Neural progenitor cell (in vitro differentiated cells): ENCODE results near the gene SHOC1. TPM values are rescaled to one million over a fixed set of nuclear protein-coding genes. Genes with fewer than 3 reads are reported as not detected.
"Not testable (repeated sequence)": the region's sequence is repeated elsewhere in the genome, so short reads cannot be mapped to it uniquely, and the experiment has no call there.

Experiments
- DNase-seq: peaks from one replicate; pipeline ENCODE4 v3.0.0-alpha.2; 2016; ENCODE audit warnings: low spot score
- H2AFZ ChIP-seq: fragments of 200-600 bp; sonication (generic); replicated peaks from 2 replicates; pipeline ENCODE4 v1.6.1; 2016; ENCODE audit warnings: antibody characterized with exemption
- H3F3A ChIP-seq: fragments of 200-600 bp; sonication (generic); 2 replicates; pipeline ENCODE4 v1.6.1; 2016; ENCODE audit warnings: antibody characterized with exemption, low read depth
- H3K27ac ChIP-seq: fragments of 200-600 bp; sonication (generic); 2 replicates; pipeline ENCODE4 v1.5.1; 2016; ENCODE audit warnings: mild to moderate bottlenecking
- H3K27me3 ChIP-seq: fragments of 200-600 bp; sonication (generic); 2 replicates; pipeline ENCODE4 v1.6.1; 2016; ENCODE audit warnings: mild to moderate bottlenecking, moderate library complexity
- H3K36me3 ChIP-seq: fragments of 200-600 bp; sonication (generic); 2 replicates; pipeline ENCODE4 v1.5.1; 2016
- H3K4me1 ChIP-seq: fragments of 200-600 bp; sonication (generic); 2 replicates; pipeline ENCODE4 v1.6.1; 2016; ENCODE audit warnings: mixed run types
- H3K4me2 ChIP-seq: fragments of 200-600 bp; sonication (generic); 2 replicates; pipeline ENCODE4 v1.6.1; 2016
- H3K4me3 ChIP-seq: fragments of 200-600 bp; sonication (generic); 2 replicates; pipeline ENCODE4 v1.5.1; 2016
- H3K79me2 ChIP-seq: fragments of 200-600 bp; sonication (generic); 2 replicates; pipeline ENCODE4 v1.6.1; 2016; ENCODE audit warnings: low read depth
- H3K9ac ChIP-seq: fragments of 200-600 bp; sonication (generic); 2 replicates; pipeline ENCODE4 v1.6.1; 2016
- H3K9me3 ChIP-seq: fragments of 200-600 bp; sonication (generic); 2 replicates; pipeline ENCODE4 v1.5.1; 2016; ENCODE audit warnings: low read depth
- H4K20me1 ChIP-seq: fragments of 200-600 bp; sonication (generic); 2 replicates; pipeline ENCODE4 v1.6.1; 2016; ENCODE audit warnings: low read depth
- H3K27ac Mint-ChIP-seq: 3 replicates; pipeline ENCODE4 v1.8.0; 2021; ENCODE audit warnings: mixed read lengths
- H3K27me3 Mint-ChIP-seq: 2 replicates; pipeline ENCODE4 v1.8.0; 2022; ENCODE audit warnings: low read depth, mild to moderate bottlenecking, inconsistent platforms, moderate library complexity, mixed read lengths; ENCODE audit not compliant: insufficient read depth
- H3K36me3 Mint-ChIP-seq: 3 replicates; pipeline ENCODE4 v1.8.0; 2021; ENCODE audit warnings: mixed read lengths
- H3K4me1 Mint-ChIP-seq: 3 replicates; pipeline ENCODE4 v1.8.0; 2021; ENCODE audit warnings: mixed read lengths
- H3K4me3 Mint-ChIP-seq: 3 replicates; pipeline ENCODE4 v1.8.0; 2021; ENCODE audit warnings: mild to moderate bottlenecking, moderate library complexity, mixed read lengths
- H3K9me3 Mint-ChIP-seq: 3 replicates; pipeline ENCODE4 v1.8.0; 2020; ENCODE audit warnings: mixed read lengths
- EZH2 ChIP-seq: fragments of 200-600 bp; sonication (generic); IDR thresholded peaks from 2 replicates; pipeline ENCODE4 v1.6.1; 2017; ENCODE audit warnings: antibody characterized with exemption, mild to moderate bottlenecking, moderate library complexity
- EZH2phosphoT487 ChIP-seq: fragments of 200-600 bp; sonication (generic); IDR thresholded peaks from 2 replicates; pipeline ENCODE4 v1.6.1; 2017; ENCODE audit warnings: antibody characterized with exemption
- total RNA-seq: library from RNA; depleted of rRNA; stranded (reverse); fragments of >200 nt; gene quantifications from 2 replicates; pipeline ENCODE4 v1.2.3, GENCODE V29; 2015; ENCODE audit warnings: low replicate concordance
- TF ChIP-seq, protein P1 (sequence below): fragments of 200-600 bp; sonication (generic); IDR thresholded peaks from 2 replicates; pipeline ENCODE4 v1.5.1; 2017; ENCODE audit warnings: antibody characterized with exemption, mild to moderate bottlenecking

SHOC1 gene
- total RNA-seq, 1 donor from 2014 or later: not detected

DNA sequence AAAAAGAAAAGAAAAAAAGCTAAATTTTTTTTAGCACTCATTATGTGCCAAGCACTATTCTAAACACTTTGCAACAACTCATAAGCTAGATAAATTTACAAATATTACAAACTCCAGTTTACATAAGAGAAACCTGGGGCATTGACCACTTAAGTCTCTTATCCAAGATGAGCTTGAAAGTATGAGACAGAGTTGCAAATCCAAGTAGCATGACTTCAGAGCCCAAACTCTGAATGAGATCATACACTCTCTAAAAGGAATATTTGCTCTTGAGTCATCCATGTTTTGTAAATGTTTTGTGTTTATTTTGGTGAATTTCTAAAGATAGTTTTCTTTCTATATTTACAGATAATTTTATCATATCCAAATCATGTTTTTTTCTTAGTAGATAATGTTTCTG, 4.0 kb upstream of the SHOC1 start:
- DNase-seq: no peak
- Mint-ChIP-seq H3K27me3 (no peaks in the 10 kb centered on the region), H3K9me3 (no peaks in the 10 kb centered on the region), H3K4me1 (no peaks in the 10 kb centered on the region), H3K36me3 (no peaks in the 10 kb centered on the region), H3K27ac (no peak overlapping the region), H3K4me3 (no peak overlapping the region)
- H2AFZ ChIP-seq: no peak overlapping the region
- H3F3A ChIP-seq: no peaks in the 10 kb centered on the region
- H3K27me3 ChIP-seq: no peaks in the 10 kb centered on the region
- H3K4me2 ChIP-seq: no peak overlapping the region
- no peak overlapping the region for H3K9ac ChIP-seq
- H3K79me2 ChIP-seq: no peaks in the 10 kb centered on the region
- H3K27ac ChIP-seq: no peak overlapping the region
- H4K20me1 ChIP-seq: no peaks in the 10 kb centered on the region
- no peaks in the 10 kb centered on the region for H3K36me3 ChIP-seq
- no peaks in the 10 kb centered on the region for H3K9me3 ChIP-seq
- TF ChIP-seq EZH2phosphoT487 (no peak), EZH2 (no peak)
- TF ChIP-seq, protein P1, sequence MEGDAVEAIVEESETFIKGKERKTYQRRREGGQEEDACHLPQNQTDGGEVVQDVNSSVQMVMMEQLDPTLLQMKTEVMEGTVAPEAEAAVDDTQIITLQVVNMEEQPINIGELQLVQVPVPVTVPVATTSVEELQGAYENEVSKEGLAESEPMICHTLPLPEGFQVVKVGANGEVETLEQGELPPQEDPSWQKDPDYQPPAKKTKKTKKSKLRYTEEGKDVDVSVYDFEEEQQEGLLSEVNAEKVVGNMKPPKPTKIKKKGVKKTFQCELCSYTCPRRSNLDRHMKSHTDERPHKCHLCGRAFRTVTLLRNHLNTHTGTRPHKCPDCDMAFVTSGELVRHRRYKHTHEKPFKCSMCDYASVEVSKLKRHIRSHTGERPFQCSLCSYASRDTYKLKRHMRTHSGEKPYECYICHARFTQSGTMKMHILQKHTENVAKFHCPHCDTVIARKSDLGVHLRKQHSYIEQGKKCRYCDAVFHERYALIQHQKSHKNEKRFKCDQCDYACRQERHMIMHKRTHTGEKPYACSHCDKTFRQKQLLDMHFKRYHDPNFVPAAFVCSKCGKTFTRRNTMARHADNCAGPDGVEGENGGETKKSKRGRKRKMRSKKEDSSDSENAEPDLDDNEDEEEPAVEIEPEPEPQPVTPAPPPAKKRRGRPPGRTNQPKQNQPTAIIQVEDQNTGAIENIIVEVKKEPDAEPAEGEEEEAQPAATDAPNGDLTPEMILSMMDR: no peak
- H3K4me1 ChIP-seq: no peaks in the 10 kb centered on the region
- no peak overlapping the region for H3K4me3 ChIP-seq

DNA sequence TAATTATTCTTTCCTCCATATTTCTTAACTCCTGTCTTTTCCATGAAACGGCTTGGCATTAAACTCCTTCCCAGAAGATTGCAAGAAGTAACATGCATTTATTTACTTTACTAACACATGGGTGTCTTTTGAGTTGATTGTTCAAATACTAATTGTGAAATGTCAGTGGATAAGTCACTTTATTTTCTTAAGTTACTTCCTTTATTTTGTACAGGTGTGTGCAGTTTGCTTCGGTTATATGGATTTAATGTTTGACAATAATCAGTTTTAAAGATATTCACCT, 761 bp upstream of the SHOC1 start:
- H3K9me3 ChIP-seq: no peaks in the 10 kb centered on the region
- TF ChIP-seq EZH2phosphoT487 (no peak), EZH2 (no peak)
- TF ChIP-seq, protein P1: no peak
- H3K79me2 ChIP-seq: no peaks in the 10 kb centered on the region
- Mint-ChIP-seq H3K9me3 (no peaks in the 10 kb centered on the region), H3K27ac (no peak overlapping the region), H3K36me3 (no peaks in the 10 kb centered on the region), H3K4me3 (no peak overlapping the region), H3K4me1 (no peaks in the 10 kb centered on the region), H3K27me3 (no peaks in the 10 kb centered on the region)
- H3K4me2 ChIP-seq: no peak overlapping the region
- H2AFZ ChIP-seq: no peak overlapping the region
- no peaks in the 10 kb centered on the region for H3K27me3 ChIP-seq
- H3F3A ChIP-seq: no peaks in the 10 kb centered on the region
- H3K4me1 ChIP-seq: no peaks in the 10 kb centered on the region
- no peak for DNase-seq
- no peak overlapping the region for H3K4me3 ChIP-seq
- no peaks in the 10 kb centered on the region for H3K36me3 ChIP-seq
- H3K9ac ChIP-seq: no peak overlapping the region
- no peaks in the 10 kb centered on the region for H4K20me1 ChIP-seq
- H3K27ac ChIP-seq: no peak overlapping the region

DNA sequence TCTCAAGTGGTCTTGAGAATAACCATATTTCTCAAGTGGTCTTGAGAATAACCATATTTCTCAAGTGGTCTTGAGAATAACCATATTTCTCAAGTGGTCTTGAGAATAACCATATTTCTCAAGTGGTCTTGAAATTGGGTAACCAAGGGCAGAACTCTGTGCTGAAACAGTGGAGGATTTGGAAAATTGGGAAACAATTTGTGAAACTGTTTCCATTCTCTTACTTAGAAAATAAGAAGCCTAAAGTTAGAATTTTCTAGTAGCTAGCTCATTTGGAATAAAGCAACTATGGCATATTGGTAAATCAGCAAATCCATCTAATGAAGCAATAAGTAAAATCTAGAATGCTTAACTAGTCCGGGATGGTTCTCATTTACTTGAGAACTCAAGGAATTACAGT, 2.9 kb downstream of the SHOC1 start:
- H3F3A ChIP-seq, H2AFZ ChIP-seq, H3K27me3 Mint-ChIP-seq, H4K20me1 ChIP-seq, H3K36me3 ChIP-seq, H3K4me1 Mint-ChIP-seq, H3K4me3 Mint-ChIP-seq, H3K9me3 Mint-ChIP-seq, H3K4me1 ChIP-seq, H3K4me2 ChIP-seq, H3K27ac Mint-ChIP-seq, H3K79me2 ChIP-seq, DNase-seq, H3K9ac ChIP-seq, H3K27ac ChIP-seq, H3K9me3 ChIP-seq, H3K27me3 ChIP-seq, H3K4me3 ChIP-seq, H3K36me3 Mint-ChIP-seq: not testable (repeated sequence)

DNA sequence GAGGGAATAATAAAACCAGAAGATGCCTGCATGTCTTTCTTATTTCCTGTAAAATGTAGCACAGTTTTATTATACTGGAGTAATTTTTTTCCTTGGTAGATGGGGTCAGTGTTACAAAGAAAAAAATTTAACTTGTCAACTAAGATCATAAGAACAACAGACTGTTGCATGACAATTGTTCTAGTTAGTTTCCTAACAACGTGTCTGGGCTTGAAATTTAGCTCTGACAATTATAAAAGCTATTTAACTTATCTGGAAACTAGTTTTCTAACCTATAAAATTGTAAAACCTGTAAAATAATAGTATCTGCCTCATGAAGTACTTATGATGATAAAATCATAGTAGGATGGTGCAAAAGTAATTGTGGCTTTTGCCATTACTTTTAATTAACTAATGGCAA, 4.9 kb downstream of the SHOC1 start:
- H3K9ac ChIP-seq: no peak overlapping the region
- Mint-ChIP-seq H3K36me3 (peaks cover 2% of the 10 kb centered on the region), H3K9me3 (no peaks in the 10 kb centered on the region), H3K4me1 (no peaks in the 10 kb centered on the region), H3K27me3 (no peaks in the 10 kb centered on the region), H3K27ac (no peak overlapping the region), H3K4me3 (no peak overlapping the region)
- H4K20me1 ChIP-seq: no peaks in the 10 kb centered on the region
- no peaks in the 10 kb centered on the region for H3K4me1 ChIP-seq
- H2AFZ ChIP-seq: no peak overlapping the region
- H3K27ac ChIP-seq: no peak overlapping the region
- no peaks in the 10 kb centered on the region for H3K36me3 ChIP-seq
- no peaks in the 10 kb centered on the region for H3F3A ChIP-seq
- H3K79me2 ChIP-seq: no peaks in the 10 kb centered on the region
- H3K27me3 ChIP-seq: no peaks in the 10 kb centered on the region
- H3K4me2 ChIP-seq: no peak overlapping the region
- H3K9me3 ChIP-seq: no peaks in the 10 kb centered on the region
- H3K4me3 ChIP-seq: no peak overlapping the region
- TF ChIP-seq, protein P1: no peak
- no peak for TF ChIP-seq EZH2
- no peak for TF ChIP-seq EZH2phosphoT487
- no peak for DNase-seq
